ENCODE results near the gene ALPI. TPM values are rescaled to one million over a fixed set of nuclear protein-coding genes. Genes with fewer than 3 reads are reported as not detected.
"Not testable (repeated sequence)": the region's sequence is repeated elsewhere in the genome, so short reads cannot be mapped to it uniquely, and the experiment has no call there.

The ALPI gene
- total RNA-seq, 1 donor = not detected

DNA sequence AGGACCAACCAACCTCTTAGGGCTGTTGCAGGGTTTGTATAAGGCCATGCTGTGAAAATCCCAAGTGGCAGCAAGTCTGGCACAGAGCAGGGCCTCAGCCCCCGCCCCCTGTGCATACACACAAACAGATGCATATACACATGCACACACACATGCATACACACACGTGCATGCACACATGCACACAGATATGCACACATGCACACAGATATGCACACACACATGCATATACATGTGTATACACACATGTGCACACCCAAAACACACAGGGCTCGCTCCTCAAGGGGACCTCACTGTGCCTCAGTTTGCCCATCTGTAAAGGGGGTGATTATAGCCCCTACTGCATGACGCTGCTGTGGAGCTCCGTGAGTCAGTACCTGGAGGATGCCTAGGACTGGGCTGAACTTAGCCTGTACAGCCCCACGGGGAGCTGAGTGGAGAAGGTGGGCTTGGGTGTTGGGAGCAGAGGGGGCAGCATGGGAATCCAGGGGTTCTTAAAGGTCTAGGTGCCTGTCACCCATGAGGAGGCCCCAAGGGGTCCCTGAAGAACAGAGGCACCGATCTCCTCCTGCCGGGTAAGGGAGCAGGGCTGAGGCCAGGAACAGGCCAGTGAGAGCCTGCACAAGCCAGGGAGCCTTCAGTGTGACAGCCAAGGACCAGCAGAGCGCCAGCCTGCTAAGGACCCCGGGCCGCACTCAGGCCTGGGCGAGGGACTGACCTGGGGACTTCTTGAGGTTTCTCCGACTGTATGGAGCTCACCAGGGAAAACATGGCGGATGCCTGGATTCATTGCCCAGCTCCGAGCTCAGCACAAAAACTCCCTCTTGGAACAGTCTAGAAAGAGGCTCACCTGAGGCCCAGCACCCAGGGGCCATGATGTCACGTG, 24.0 kb upstream of the ALPI start:
- H3K36me3 ChIP-seq (ENCODE audit: insufficient read depth, low read length) = no peaks in the 10 kb centered on the region
- TF ChIP-seq, protein P1, sequence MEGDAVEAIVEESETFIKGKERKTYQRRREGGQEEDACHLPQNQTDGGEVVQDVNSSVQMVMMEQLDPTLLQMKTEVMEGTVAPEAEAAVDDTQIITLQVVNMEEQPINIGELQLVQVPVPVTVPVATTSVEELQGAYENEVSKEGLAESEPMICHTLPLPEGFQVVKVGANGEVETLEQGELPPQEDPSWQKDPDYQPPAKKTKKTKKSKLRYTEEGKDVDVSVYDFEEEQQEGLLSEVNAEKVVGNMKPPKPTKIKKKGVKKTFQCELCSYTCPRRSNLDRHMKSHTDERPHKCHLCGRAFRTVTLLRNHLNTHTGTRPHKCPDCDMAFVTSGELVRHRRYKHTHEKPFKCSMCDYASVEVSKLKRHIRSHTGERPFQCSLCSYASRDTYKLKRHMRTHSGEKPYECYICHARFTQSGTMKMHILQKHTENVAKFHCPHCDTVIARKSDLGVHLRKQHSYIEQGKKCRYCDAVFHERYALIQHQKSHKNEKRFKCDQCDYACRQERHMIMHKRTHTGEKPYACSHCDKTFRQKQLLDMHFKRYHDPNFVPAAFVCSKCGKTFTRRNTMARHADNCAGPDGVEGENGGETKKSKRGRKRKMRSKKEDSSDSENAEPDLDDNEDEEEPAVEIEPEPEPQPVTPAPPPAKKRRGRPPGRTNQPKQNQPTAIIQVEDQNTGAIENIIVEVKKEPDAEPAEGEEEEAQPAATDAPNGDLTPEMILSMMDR (IDR thresholded peaks at IDR 0.05; ENCODE audit: extremely low read depth, low read depth, low read length) = no peak
- H3K27ac ChIP-seq (ENCODE audit: low read depth, low read length) = no peak overlapping the region
- peak; percentile 65 for DNase-seq (ENCODE audit: insufficient read length, low spot score, missing footprints)
- H3K9me3 ChIP-seq (ENCODE audit: low read depth, low read length) = no peaks in the 10 kb centered on the region
- H4K20me1 ChIP-seq (ENCODE audit: insufficient read depth, low read length) = no peaks in the 10 kb centered on the region
- no peaks in the 10 kb centered on the region for H3K79me2 ChIP-seq (ENCODE audit: insufficient read depth, low read length)
- H3K4me1 ChIP-seq (ENCODE audit: insufficient read depth, low read length) = no peaks in the 10 kb centered on the region
- no peak overlapping the region for H3K4me3 ChIP-seq (ENCODE audit: insufficient read depth, low read length)
- H3K4me2 ChIP-seq (ENCODE audit: insufficient read depth, low read length) = no peak overlapping the region
- H3K27me3 ChIP-seq (ENCODE audit: insufficient read depth, low read length) = peaks cover 3% of the 10 kb centered on the region
- H2AFZ ChIP-seq (ENCODE audit: low read length) = no peak overlapping the region

DNA sequence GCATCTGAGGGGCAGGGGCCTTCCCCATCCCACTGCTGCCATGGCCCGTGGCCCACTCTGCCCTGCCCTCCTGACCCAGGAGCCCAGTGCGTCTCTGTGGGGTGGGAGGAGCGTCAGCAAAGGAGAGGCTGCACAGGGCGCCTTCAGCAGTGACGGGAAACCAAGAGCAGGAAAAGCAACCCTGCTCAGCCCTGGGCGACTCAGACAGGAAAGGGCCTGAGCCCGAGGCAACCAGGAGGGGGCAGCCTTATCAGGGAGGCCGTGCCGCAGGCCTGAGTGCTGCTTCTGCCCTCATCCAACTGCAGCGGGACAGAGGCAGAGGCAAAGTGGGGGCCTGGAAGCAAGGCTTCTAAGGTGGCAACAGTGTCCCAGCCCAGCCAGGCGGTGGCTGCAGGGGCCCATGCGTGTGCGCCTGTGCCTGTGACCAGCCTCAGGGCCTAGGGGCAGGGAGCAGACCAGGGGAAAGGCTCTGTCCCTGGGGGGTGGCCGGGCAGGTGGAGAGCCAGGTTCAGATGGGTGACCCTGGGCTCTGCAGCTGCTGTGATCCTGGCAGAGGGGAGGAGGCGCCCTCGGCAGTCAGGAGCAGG, 23.3 kb upstream of the ALPI start:
- H4K20me1 ChIP-seq (ENCODE audit: insufficient read depth, low read length) = no peaks in the 10 kb centered on the region
- peaks cover 8% of the 10 kb centered on the region for H3K27me3 ChIP-seq (ENCODE audit: insufficient read depth, low read length)
- no peak overlapping the region for H2AFZ ChIP-seq (ENCODE audit: low read length)
- H3K4me1 ChIP-seq (ENCODE audit: insufficient read depth, low read length) = no peaks in the 10 kb centered on the region
- peak; percentile 13 for DNase-seq (ENCODE audit: insufficient read length, low spot score, missing footprints)
- no peak overlapping the region for H3K27ac ChIP-seq (ENCODE audit: low read depth, low read length)
- TF ChIP-seq, protein P1 (IDR thresholded peaks at IDR 0.05; ENCODE audit: extremely low read depth, low read depth, low read length) = no peak
- H3K36me3 ChIP-seq (ENCODE audit: insufficient read depth, low read length) = no peaks in the 10 kb centered on the region
- no peak overlapping the region for H3K4me3 ChIP-seq (ENCODE audit: insufficient read depth, low read length)
- no peaks in the 10 kb centered on the region for H3K9me3 ChIP-seq (ENCODE audit: low read depth, low read length)
- H3K4me2 ChIP-seq (ENCODE audit: insufficient read depth, low read length) = no peak overlapping the region
- no peaks in the 10 kb centered on the region for H3K79me2 ChIP-seq (ENCODE audit: insufficient read depth, low read length)

DNA sequence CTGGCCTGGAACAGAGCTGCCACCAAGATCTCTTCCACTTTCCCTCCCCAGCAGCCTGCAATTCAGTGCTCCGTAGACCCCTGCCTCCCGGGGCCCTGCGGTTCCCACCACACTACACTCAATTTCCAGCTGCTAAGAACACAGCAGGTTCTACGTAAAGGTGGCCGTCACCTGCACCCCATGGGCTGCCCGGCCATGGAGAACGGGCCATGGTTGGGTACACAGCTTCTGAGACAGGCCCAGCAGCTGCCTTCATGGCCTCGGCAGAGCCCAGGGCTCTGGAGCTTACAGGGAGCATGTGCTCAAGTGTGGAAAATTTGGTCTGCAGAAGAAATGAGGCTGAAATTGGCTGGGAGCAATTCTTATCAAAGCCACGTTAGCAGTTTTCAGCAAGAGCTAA, 22.3 kb upstream of the ALPI start:
- H3K4me3 ChIP-seq (ENCODE audit: insufficient read depth, low read length); H3K27me3 ChIP-seq (ENCODE audit: insufficient read depth, low read length); H3K79me2 ChIP-seq (ENCODE audit: insufficient read depth, low read length); H3K4me1 ChIP-seq (ENCODE audit: insufficient read depth, low read length); H3K9me3 ChIP-seq (ENCODE audit: low read depth, low read length); H3K36me3 ChIP-seq (ENCODE audit: insufficient read depth, low read length); H3K4me2 ChIP-seq (ENCODE audit: insufficient read depth, low read length); H3K27ac ChIP-seq (ENCODE audit: low read depth, low read length); DNase-seq (ENCODE audit: insufficient read length, low spot score, missing footprints); H2AFZ ChIP-seq (ENCODE audit: low read length); H4K20me1 ChIP-seq (ENCODE audit: insufficient read depth, low read length): not testable (repeated sequence)

DNA sequence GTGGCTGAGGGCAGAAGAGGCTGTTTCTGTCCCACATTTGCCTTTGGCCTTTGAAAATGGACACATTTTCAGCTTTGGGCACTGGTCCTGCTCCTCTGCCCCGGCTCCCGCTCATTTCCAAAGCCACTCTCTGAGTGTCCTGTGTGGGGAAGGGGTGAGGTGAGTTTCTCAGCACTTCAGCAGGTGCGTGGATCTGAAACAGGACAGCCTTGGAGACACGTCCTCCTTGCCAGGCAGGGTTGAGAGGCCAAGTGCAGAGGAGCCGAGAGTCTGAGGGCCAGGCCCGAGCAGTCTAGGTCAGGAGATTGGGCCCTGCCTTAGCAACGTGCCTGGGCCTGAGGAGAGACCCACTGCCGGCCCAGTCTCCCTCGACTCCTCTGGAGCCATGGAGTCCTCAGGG, 21.9 kb upstream of the ALPI start:
- TF ChIP-seq, protein P1 (IDR thresholded peaks at IDR 0.05; ENCODE audit: extremely low read depth, low read depth, low read length) = no peak
- Histone ChIP-seq H3K4me1 (ENCODE audit: insufficient read depth, low read length) (no peaks in the 10 kb centered on the region), H2AFZ (ENCODE audit: low read length) (no peak overlapping the region), H3K4me2 (ENCODE audit: insufficient read depth, low read length) (no peak overlapping the region), H3K27ac (ENCODE audit: low read depth, low read length) (no peak overlapping the region), H3K79me2 (ENCODE audit: insufficient read depth, low read length) (no peaks in the 10 kb centered on the region), H4K20me1 (ENCODE audit: insufficient read depth, low read length) (no peaks in the 10 kb centered on the region), H3K27me3 (ENCODE audit: insufficient read depth, low read length) (peaks cover 8% of the 10 kb centered on the region), H3K9me3 (ENCODE audit: low read depth, low read length) (no peaks in the 10 kb centered on the region), H3K36me3 (ENCODE audit: insufficient read depth, low read length) (no peaks in the 10 kb centered on the region), H3K4me3 (ENCODE audit: insufficient read depth, low read length) (no peak overlapping the region)
- peak; percentile 52 for DNase-seq (ENCODE audit: insufficient read length, low spot score, missing footprints)
